Tibial nerve (tissue), 4 donors: Measurements from ENCODE around the gene KIAA0232. TPM values are rescaled to one million over a fixed set of nuclear protein-coding genes. Genes with fewer than 3 reads are reported as not detected.

Source experiments
- DNase-seq, 2 donors: peaks; one replicate each; pipeline ENCODE4 v3.0.0-alpha.2; 2019; ENCODE audit warnings: low spot score in 2 of 2
- H3K27ac ChIP-seq, 4 donors: fragments of 200-600 bp; sonication (generic) in 3 of 4; one replicate each; pipeline ENCODE4 v1.5.1; 2017 to 2019; ENCODE audit warnings: mild to moderate bottlenecking in 1 of 4
- H3K27me3 ChIP-seq, 2 donors: fragments of 200-600 bp; sonication (generic) in 1 of 2; one replicate each; pipeline versions ENCODE4 v1.5.1 to v1.6.0; 2017 to 2019
- H3K36me3 ChIP-seq, 3 donors: fragments of 200-600 bp; sonication (generic); one replicate each; pipeline ENCODE4 v1.5.1; 2018 to 2019
- H3K4me1 ChIP-seq, 4 donors: fragments of 200-600 bp; sonication (generic) in 3 of 4; one replicate each; pipeline ENCODE4 v1.5.1; 2017 to 2019
- H3K4me3 ChIP-seq, 4 donors: fragments of 200-600 bp; sonication (generic) in 3 of 4; one replicate each; pipeline ENCODE4 v1.5.1; 2017 to 2019; ENCODE audit warnings: mild to moderate bottlenecking in 1 of 4, moderate library complexity in 1 of 4
- H3K9me3 ChIP-seq, 4 donors: fragments of 200-600 bp; sonication (generic) in 3 of 4; one replicate each; pipeline ENCODE4 v1.5.1; 2017 to 2019
- CTCF ChIP-seq, 5 experiments: fragments of 200-600 bp in 3 of 5; fragments of 450-650 bp in 2 of 5; sonication (generic) in 3 of 5; IDR thresholded peaks; one replicate each; pipeline ENCODE4 v1.5.1; 2016 to 2019; ENCODE audit warnings: antibody characterized with exemption in 5 of 5, mild to moderate bottlenecking in 3 of 5, moderate library complexity in 2 of 5
- EP300 ChIP-seq, 2 donors: sonication (generic); formaldehyde crosslinking; IDR thresholded peaks; one replicate each; pipeline ENCODE4 v1.6.1; 2017; ENCODE audit warnings: antibody characterized with exemption in 2 of 2, mild to moderate bottlenecking in 1 of 2
- POLR2A ChIP-seq, 2 donors: fragments of 450-650 bp; IDR thresholded peaks; one replicate each; pipeline ENCODE4 v1.6.1; 2017; ENCODE audit warnings: antibody characterized with exemption in 2 of 2, mild to moderate bottlenecking in 2 of 2, moderate library complexity in 2 of 2
- WGBS, 2 donors: methylation state at CpG; one replicate each; pipeline ENCODE4 v1.1.5; 2018; 5-methylcytosine and 5-hydroxymethylcytosine counted together
- total RNA-seq, 4 donors: library from RNA; depleted of rRNA; stranded (reverse); fragments of >200 nt; gene quantifications; one replicate each; pipeline ENCODE4 v1.1.0, GENCODE V29; 2016

The KIAA0232 gene
- total RNA-seq, 4 donors from 2014 or later: 36.7 to 57.7 (median 47.0) TPM

- Histone ChIP-seq H3K9me3 (no peaks in the 10 kb centered on the region), H3K4me3 (no peak overlapping the region), H3K27ac (no peak overlapping the region), H3K36me3 (peaks cover 0 to 85% (median 9%) of the 10 kb centered on the region in 3 donors), H3K4me1 (peaks cover 0 to 30% (median 0%) of the 10 kb centered on the region in 4 donors), H3K27me3 (no peaks in the 10 kb centered on the region)
- TF ChIP-seq CTCF (IDR thresholded peaks at IDR 0.05): no peak
- no peak for DNase-seq
Measured at GRCh38 chr4:6873291-6873690, 90.8 kb downstream of the KIAA0232 start.

GRCh38 chr4:6873792-6874461 lies 91.4 kb downstream of the KIAA0232 start:
- no peak for TF ChIP-seq POLR2A (IDR thresholded peaks at IDR 0.05)
- peak; percentile 72 to 86 (median 83) for TF ChIP-seq CTCF (IDR thresholded peaks at IDR 0.05)
- Histone ChIP-seq H3K4me3 (no peak overlapping the region), H3K36me3 (peaks cover 0 to 91% (median 15%) of the 10 kb centered on the region in 3 donors), H3K27ac (peak overlapping the region in 1 of 4 donors; percentile 4), H3K27me3 (no peaks in the 10 kb centered on the region), H3K4me1 (peaks cover 0 to 28% (median 0%) of the 10 kb centered on the region in 4 donors), H3K9me3 (no peaks in the 10 kb centered on the region)
- 29 to 44% methylated on average over 3 of the region's 3 CpGs for WGBS, 2 donors
- peak; percentile 55 to 72 for DNase-seq

GRCh38 chr4:6874981-6875380 lies 92.5 kb downstream of the KIAA0232 start:
- no peak for DNase-seq
- H3K27ac ChIP-seq: no peak overlapping the region
- peaks cover 0 to 19% (median 0%) of the 10 kb centered on the region in 4 donors for H3K4me1 ChIP-seq
- H3K9me3 ChIP-seq: no peaks in the 10 kb centered on the region
- 88 to 95% methylated on average over 4 of the region's 4 CpGs for WGBS, 2 donors
- H3K4me3 ChIP-seq: no peak overlapping the region
- peaks cover 0 to 94% (median 18%) of the 10 kb centered on the region in 3 donors for H3K36me3 ChIP-seq
- H3K27me3 ChIP-seq: no peaks in the 10 kb centered on the region
- TF ChIP-seq EP300 (IDR thresholded peaks at IDR 0.05): no peak
- no peak for TF ChIP-seq CTCF (IDR thresholded peaks at IDR 0.05)
- no peak for TF ChIP-seq POLR2A (IDR thresholded peaks at IDR 0.05)

- Histone ChIP-seq H3K9me3 (no peaks in the 10 kb centered on the region), H3K27me3 (no peaks in the 10 kb centered on the region), H3K27ac (no peak overlapping the region), H3K4me1 (peaks cover 0 to 15% (median 0%) of the 10 kb centered on the region in 4 donors), H3K4me3 (no peak overlapping the region), H3K36me3 (peaks cover 0 to 92% (median 18%) of the 10 kb centered on the region in 3 donors)
- TF ChIP-seq EP300 (IDR thresholded peaks at IDR 0.05) (peak in 1 of 2 donors; percentile 16), CTCF (IDR thresholded peaks at IDR 0.05) (no peak)
- whole genome bisulfite sequencing, 2 donors: 71 to 78% methylated on average over 4 of the region's 4 CpGs
- DNase-seq: peak in 1 of 2 donors; percentile 28
Measured at GRCh38 chr4:6875431-6875831, 92.9 kb downstream of the KIAA0232 start.

GRCh38 chr4:6876440-6876839 lies 93.9 kb downstream of the KIAA0232 start:
- Histone ChIP-seq H3K4me3 (no peak overlapping the region), H3K4me1 (peaks cover 0 to 15% (median 0%) of the 10 kb centered on the region in 4 donors), H3K9me3 (no peaks in the 10 kb centered on the region), H3K27me3 (no peaks in the 10 kb centered on the region), H3K27ac (no peak overlapping the region), H3K36me3 (peaks cover 0 to 92% (median 24%) of the 10 kb centered on the region in 3 donors)
- DNase-seq: no peak
- TF ChIP-seq POLR2A (IDR thresholded peaks at IDR 0.05): no peak
- 87 to 88% methylated on average over 5 of the region's 5 CpGs for WGBS, 2 donors
